ENCODE results near the gene KRT81. TPM values are rescaled to one million over a fixed set of nuclear protein-coding genes. Genes with fewer than 3 reads are reported as not detected.

The KRT81 gene
- total RNA-seq, 3 donors from 2014 or later = not detected

GRCh38 chr12:52257074-52257551, 34.2 kb downstream of the KRT81 start:
- intact Hi-C loops (cut with DNase I, micrococcal nuclease) = no loop called here
- Histone ChIP-seq H3K4me3 (no peak overlapping the region), H3K9me3 (no peaks in the 10 kb centered on the region), H3K4me1 (ENCODE audit: low read depth) (peaks cover 3% of the 10 kb centered on the region), H3K36me3 (ENCODE audit: low read depth) (no peaks in the 10 kb centered on the region)
- no peak for ATAC-seq
- no peak for DNase-seq
- TF ChIP-seq CTCF (IDR thresholded peaks at IDR 0.05) = no peak

- no peak for ATAC-seq
- no peak for TF ChIP-seq CTCF (IDR thresholded peaks at IDR 0.05)
- Histone ChIP-seq H3K4me3 (no peak overlapping the region), H3K4me1 (ENCODE audit: low read depth) (peaks cover 3% of the 10 kb centered on the region), H3K36me3 (ENCODE audit: low read depth) (no peaks in the 10 kb centered on the region), H3K9me3 (no peaks in the 10 kb centered on the region)
- no peak for DNase-seq
- intact Hi-C loops (cut with DNase I, micrococcal nuclease) = no loop called here
Measured at GRCh38 chr12:52256584-52256935, 34.8 kb downstream of the KRT81 start.

GRCh38 chr12:52255926-52256583, 35.3 kb downstream of the KRT81 start:
- H3K4me1 ChIP-seq (ENCODE audit: low read depth) = peaks cover 3% of the 10 kb centered on the region
- intact Hi-C loops (cut with DNase I, micrococcal nuclease) = no loop called here
- H3K36me3 ChIP-seq (ENCODE audit: low read depth) = no peaks in the 10 kb centered on the region
- DNase-seq (no peak), ATAC-seq (no peak)
- no peak overlapping the region for H3K4me3 ChIP-seq
- no peak for TF ChIP-seq CTCF (IDR thresholded peaks at IDR 0.05)
- H3K9me3 ChIP-seq = no peaks in the 10 kb centered on the region

GRCh38 chr12:52254965-52255751, 36.2 kb downstream of the KRT81 start:
- Histone ChIP-seq H3K4me3 (no peak overlapping the region), H3K4me1 (ENCODE audit: low read depth) (peaks cover 3% of the 10 kb centered on the region), H3K9me3 (no peaks in the 10 kb centered on the region), H3K36me3 (ENCODE audit: low read depth) (no peaks in the 10 kb centered on the region)
- DNase-seq (no peak), ATAC-seq (no peak)
- no peak for TF ChIP-seq CTCF (IDR thresholded peaks at IDR 0.05)
- intact Hi-C loops (cut with DNase I, micrococcal nuclease) = no loop called here

- Histone ChIP-seq H3K4me3 (no peak overlapping the region), H3K9me3 (no peaks in the 10 kb centered on the region), H3K36me3 (ENCODE audit: low read depth) (no peaks in the 10 kb centered on the region), H3K4me1 (ENCODE audit: low read depth) (peaks cover 3% of the 10 kb centered on the region)
- no peak for DNase-seq
- TF ChIP-seq CTCF (IDR thresholded peaks at IDR 0.05) = no peak
- no peak for ATAC-seq
- intact Hi-C loops (cut with DNase I, micrococcal nuclease) = no loop called here
Measured at GRCh38 chr12:52254180-52254964, 37.0 kb downstream of the KRT81 start.

All from mucosa of descending colon (tissue), 3 donors.